Cardiac fibroblast (primary cell): Measurements from ENCODE around the gene SUCLG2.

Experiments used
- DNase-seq, 2 donors: peaks; one replicate each; pipeline versions ENCODE4 v3.0.0 to v3.0.0-alpha.2; 2010; ENCODE audit warnings: low read depth in 2 of 2
- H3K4me3 ChIP-seq, 2 donors: replicated peaks in 1 of 2; 1 replicate in 1 of 2; 2 replicates in 1 of 2; pipeline ENCODE4 v1.5.1; 2011; ENCODE audit warnings: low read depth in 2 of 2, low read length in 2 of 2, mild to moderate bottlenecking in 2 of 2, moderate library complexity in 1 of 2
- CTCF ChIP-seq: IDR thresholded peaks from one replicate; pipeline ENCODE4 v1.5.1; 2011; ENCODE audit warnings: low read depth, mild to moderate bottlenecking, low read length, inconsistent platforms

Gene SUCLG2

DNA sequence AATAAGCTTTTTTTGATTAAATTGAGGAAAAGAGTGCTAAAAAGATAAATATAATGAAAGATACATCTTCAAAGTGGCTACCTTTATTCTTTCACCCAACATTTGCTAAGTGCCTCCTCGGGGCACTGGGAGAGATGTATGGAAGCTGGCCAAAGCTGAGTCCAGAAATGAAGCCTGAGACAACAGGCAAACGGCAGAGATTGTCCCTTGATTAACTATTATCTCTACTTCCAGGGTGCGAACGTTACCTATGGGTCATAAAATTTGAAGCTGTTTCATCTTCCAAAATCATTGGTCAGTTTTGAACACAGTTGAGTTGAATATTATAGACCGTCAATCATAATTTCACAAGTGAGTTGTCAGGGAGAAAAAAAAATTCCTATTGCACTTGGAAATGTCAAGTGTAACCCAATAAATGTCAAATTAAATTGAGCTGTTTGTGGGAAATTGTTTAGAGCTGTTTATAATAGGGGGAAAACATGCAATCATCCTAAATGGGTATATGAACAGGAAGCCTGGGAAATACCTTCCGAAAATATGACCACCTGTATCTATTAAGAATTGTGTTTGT, 73.9 kb downstream of the SUCLG2 start:
- DNase-seq, result no peak
- no peak overlapping the region for H3K4me3 ChIP-seq
- TF ChIP-seq CTCF, result no peak

- TF ChIP-seq CTCF, result no peak
- H3K4me3 ChIP-seq, result no peak overlapping the region
- peak; percentile 7 for DNase-seq
Measured at GRCh38 chr3:67578416-67578815, 76.0 kb downstream of the SUCLG2 start.

GRCh38 chr3:67576441-67576840, 78.0 kb downstream of the SUCLG2 start:
- TF ChIP-seq CTCF, result no peak
- no peak for DNase-seq
- H3K4me3 ChIP-seq, result no peak overlapping the region

GRCh38 chr3:67569324-67569723, 85.1 kb downstream of the SUCLG2 start:
- no peak for DNase-seq
- H3K4me3 ChIP-seq, result no peak overlapping the region
- no peak for TF ChIP-seq CTCF

- no peak for DNase-seq
- no peak overlapping the region for H3K4me3 ChIP-seq
- no peak for TF ChIP-seq CTCF
Measured at GRCh38 chr3:67567893-67568292, 86.5 kb downstream of the SUCLG2 start.

DNA sequence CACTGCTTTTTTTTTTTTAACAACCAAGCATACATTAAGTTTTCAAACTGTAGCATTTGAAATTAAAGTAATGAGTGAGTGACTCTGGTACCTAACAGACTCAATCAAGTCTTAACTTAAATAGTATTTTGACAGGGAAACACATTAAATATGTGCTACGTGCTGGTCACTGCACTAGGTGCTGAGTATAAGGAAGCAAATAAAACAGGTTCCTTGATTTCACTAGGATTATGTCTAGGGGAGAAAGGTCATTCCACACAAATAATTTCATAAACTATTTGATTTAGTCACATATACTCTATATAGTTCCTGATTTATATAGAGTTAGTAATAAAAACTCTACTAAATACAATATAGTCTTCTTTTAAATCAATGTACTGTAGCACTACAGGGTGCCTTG, 89.4 kb downstream of the SUCLG2 start:
- H3K4me3 ChIP-seq, result no peak overlapping the region
- TF ChIP-seq CTCF, result no peak
- DNase-seq, result no peak

DNA sequence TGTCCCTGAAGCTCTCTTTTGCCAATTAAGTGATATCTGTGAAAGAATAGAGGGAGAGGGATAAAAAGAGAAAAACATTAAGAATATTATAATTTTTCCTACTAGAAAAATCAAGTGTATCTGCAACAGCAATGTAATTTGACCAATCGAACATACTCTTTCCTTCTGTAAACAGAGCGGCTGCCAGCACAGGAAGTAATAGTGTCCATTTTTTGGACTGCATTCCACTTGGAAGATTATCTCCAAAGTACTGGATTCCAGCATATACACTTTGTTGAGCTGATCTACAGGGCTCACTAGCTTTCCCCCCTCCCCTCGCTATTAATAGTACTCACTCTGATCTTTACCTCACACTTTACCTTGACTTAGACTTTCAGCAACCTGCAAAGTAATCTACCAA, 90.4 kb downstream of the SUCLG2 start:
- H3K4me3 ChIP-seq, result no peak overlapping the region
- TF ChIP-seq CTCF, result no peak
- peak; percentile 10 to 17 for DNase-seq
